Activated T-helper 1 cell treated with anti-CD3 and anti-CD28 coated beads, Interleukin-12 subunit alpha, Interleukin-12 subunit beta, Interleukin-2, Interleukin-4 antibody, amounts not matched to agents 30 ng/mL and 10 ng/mL and 1 ng/mL, durations not matched to agents 14 hours and 24 hours and 36 hours (primary cell): ENCODE data around the gene RADX. TPM values are rescaled to one million over a fixed set of nuclear protein-coding genes. Genes with fewer than 3 reads are reported as not detected.

ENCODE experiments used
- DNase-seq: peaks from one replicate; pipeline ENCODE4 v3.0.0; 2021; ENCODE audit warnings: low spot score
- H3K27ac Mint-ChIP-seq: one replicate; pipeline ENCODE4 v1.8.0; 2021; ENCODE audit warnings: mild to moderate bottlenecking, mixed read lengths
- H3K27me3 Mint-ChIP-seq: one replicate; pipeline ENCODE4 v1.8.0; 2022; ENCODE audit warnings: mild to moderate bottlenecking, moderate library complexity, mixed read lengths; ENCODE audit not compliant: insufficient read depth
- H3K36me3 Mint-ChIP-seq: one replicate; pipeline ENCODE4 v1.8.0; 2021; ENCODE audit warnings: low read depth, mixed read lengths
- H3K4me1 Mint-ChIP-seq: one replicate; pipeline ENCODE4 v1.8.0; 2021; ENCODE audit warnings: low read depth, mixed read lengths
- H3K4me3 Mint-ChIP-seq: one replicate; pipeline ENCODE4 v1.8.0; 2021; ENCODE audit warnings: mild to moderate bottlenecking, moderate library complexity, mixed read lengths
- H3K9me3 Mint-ChIP-seq: one replicate; pipeline ENCODE4 v1.8.0; 2021; ENCODE audit warnings: mixed read lengths
- intact Hi-C: fragments of 100-400 bp; cut with micrococcal nuclease; formaldehyde crosslinking; loops from one replicate; pipeline ENCODE4 v1.15.1; 2024
- total RNA-seq: library from RNA; stranded (reverse); gene quantifications from 2 replicates; pipeline ENCODE4 v1.2.3, GENCODE V29; 2022

RADX gene
- total RNA-seq, 1 donor from 2014 or later: 6.3 TPM

GRCh38 chrX:106702636-106703035 is 90.9 kb downstream of the RADX start:
- intact Hi-C loops: no loop called here
- Mint-ChIP-seq H3K4me3 (no peak overlapping the region), H3K9me3 (no peaks in the 10 kb centered on the region), H3K27ac (no peak overlapping the region), H3K36me3 (no peaks in the 10 kb centered on the region), H3K4me1 (no peaks in the 10 kb centered on the region), H3K27me3 (peaks cover 4% of the 10 kb centered on the region)
- DNase-seq: no peak

GRCh38 chrX:106706466-106706865 is 94.7 kb downstream of the RADX start:
- Mint-ChIP-seq H3K36me3 (no peaks in the 10 kb centered on the region), H3K9me3 (no peaks in the 10 kb centered on the region), H3K27me3 (peaks cover 4% of the 10 kb centered on the region), H3K4me3 (no peak overlapping the region), H3K4me1 (no peaks in the 10 kb centered on the region), H3K27ac (no peak overlapping the region)
- DNase-seq: no peak
- intact Hi-C loops: no loop called here

DNA sequence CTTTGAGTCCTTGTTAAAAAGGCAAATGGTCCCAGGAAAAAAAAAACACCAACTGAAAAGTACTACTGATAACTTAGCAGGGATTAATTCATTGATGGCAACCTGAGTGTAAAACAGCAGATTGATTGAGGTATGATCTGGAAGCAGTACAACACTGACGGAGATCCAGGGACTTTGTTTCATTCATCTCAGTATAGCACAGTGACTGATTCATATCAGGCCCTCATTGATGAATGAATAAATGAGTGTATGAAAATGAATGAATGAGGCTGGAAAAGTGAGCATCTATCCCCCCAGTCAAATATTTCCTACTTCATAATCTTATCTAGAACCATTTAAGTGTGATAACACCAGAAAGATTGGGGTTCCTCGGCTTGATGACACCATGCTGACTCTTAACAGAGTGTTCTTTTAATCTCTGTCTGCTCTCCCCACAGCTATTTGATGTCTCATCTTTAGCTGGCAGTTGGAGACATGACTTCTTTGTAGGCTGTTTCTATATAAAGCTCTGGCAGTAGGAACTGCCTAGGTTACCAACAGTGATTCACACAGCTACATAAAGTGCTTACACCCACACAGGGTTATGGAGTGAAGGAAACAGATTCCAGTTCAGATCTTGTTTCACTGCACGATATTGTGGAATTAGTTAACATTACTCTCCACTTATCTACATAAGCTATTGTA is 96.1 kb downstream of the RADX start:
- Mint-ChIP-seq H3K36me3 (no peaks in the 10 kb centered on the region), H3K27me3 (no peaks in the 10 kb centered on the region), H3K4me3 (no peak overlapping the region), H3K27ac (no peak overlapping the region), H3K9me3 (no peaks in the 10 kb centered on the region), H3K4me1 (no peaks in the 10 kb centered on the region)
- DNase-seq: no peak
- intact Hi-C loops: no loop called here

DNA sequence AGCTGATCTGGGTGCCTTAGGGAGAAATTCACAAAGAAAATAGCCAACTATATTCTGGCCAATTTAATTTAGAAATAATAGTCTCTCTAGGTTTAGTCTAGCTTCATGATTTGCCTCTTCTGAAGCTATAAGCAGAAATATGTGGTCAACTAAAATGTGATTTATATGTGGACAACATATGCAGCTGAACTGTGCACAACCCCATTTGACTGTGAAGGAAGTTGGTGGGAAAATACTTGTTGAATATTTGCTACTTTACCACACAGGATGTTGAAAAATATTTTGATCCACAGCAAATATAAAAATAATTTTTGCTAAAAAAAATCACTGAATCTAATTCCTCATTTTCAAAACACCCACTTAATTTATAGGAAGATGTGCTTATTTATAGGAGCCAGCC is 99.0 kb downstream of the RADX start:
- Mint-ChIP-seq H3K4me1 (no peaks in the 10 kb centered on the region), H3K27ac (no peak overlapping the region), H3K27me3 (no peaks in the 10 kb centered on the region), H3K36me3 (no peaks in the 10 kb centered on the region), H3K4me3 (no peak overlapping the region), H3K9me3 (no peaks in the 10 kb centered on the region)
- intact Hi-C loops: no loop called here
- no peak for DNase-seq

DNA sequence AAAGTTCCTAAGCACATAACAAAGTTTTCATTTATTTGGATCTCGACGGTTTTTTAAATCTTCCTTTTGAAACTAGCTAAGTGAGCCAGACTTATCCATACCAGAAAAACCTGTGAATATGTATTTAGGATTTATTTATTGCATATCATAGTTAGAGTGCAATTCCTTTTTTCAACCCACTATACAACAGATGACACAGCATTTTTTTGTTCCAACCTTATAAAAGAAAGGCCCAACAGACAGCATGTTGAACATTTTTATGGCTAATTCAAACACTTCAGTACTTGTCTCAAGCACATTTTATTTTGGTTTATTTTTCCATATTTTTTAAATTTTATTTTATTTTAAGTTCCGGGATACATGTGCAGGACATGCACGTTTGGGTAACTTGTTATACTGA is 99.6 kb downstream of the RADX start:
- Mint-ChIP-seq H3K27me3 (no peaks in the 10 kb centered on the region), H3K9me3 (no peaks in the 10 kb centered on the region), H3K4me3 (no peak overlapping the region), H3K27ac (no peak overlapping the region), H3K4me1 (no peaks in the 10 kb centered on the region), H3K36me3 (no peaks in the 10 kb centered on the region)
- intact Hi-C loops: no loop called here
- DNase-seq: no peak

DNA sequence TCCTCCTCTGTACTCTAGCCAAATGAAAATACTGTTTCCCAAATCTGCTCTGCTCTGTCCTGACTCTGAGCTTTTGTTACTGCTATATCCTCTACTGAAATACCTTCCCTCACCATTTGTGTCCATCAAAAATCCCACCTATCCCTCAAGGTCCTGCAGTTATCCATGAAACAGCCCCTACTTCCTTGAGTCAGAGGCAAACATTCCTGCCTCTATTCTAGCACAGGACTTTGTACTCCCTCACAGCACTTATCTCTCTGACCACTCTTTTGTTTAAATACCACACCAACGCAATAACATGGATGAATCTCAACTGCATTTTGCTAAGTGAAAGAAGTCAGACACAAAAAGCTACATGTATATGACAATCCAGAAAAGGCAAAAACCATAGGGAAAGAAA is 104.2 kb downstream of the RADX start:
- no peak for DNase-seq
- Mint-ChIP-seq H3K4me1 (no peaks in the 10 kb centered on the region), H3K4me3 (no peak overlapping the region), H3K27me3 (no peaks in the 10 kb centered on the region), H3K27ac (no peak overlapping the region), H3K9me3 (no peaks in the 10 kb centered on the region), H3K36me3 (no peaks in the 10 kb centered on the region)
- intact Hi-C loops: no loop called here

GRCh38 chrX:106716463-106716862 is 104.7 kb downstream of the RADX start:
- no peaks in the 10 kb centered on the region for H3K36me3 Mint-ChIP-seq
- intact Hi-C loops: no loop called here
- no peak overlapping the region for H3K4me3 Mint-ChIP-seq
- no peaks in the 10 kb centered on the region for H3K9me3 Mint-ChIP-seq
- no peaks in the 10 kb centered on the region for H3K27me3 Mint-ChIP-seq
- no peak overlapping the region for H3K27ac Mint-ChIP-seq
- H3K4me1 Mint-ChIP-seq: no peaks in the 10 kb centered on the region
- DNase-seq: no peak

GRCh38 chrX:106718709-106719108 is 106.9 kb downstream of the RADX start:
- Mint-ChIP-seq H3K4me1 (no peaks in the 10 kb centered on the region), H3K9me3 (no peaks in the 10 kb centered on the region), H3K36me3 (no peaks in the 10 kb centered on the region), H3K27me3 (no peaks in the 10 kb centered on the region), H3K4me3 (no peak overlapping the region), H3K27ac (no peak overlapping the region)
- intact Hi-C loops: no loop called here
- no peak for DNase-seq

GRCh38 chrX:106725931-106726330 is 114.2 kb downstream of the RADX start:
- intact Hi-C loops: loop anchor here (5.0 kb wide), 1 partner anchor 76 kb away; the partner anchor contains the start of gene TBC1D8B
- no peaks in the 10 kb centered on the region for H3K36me3 Mint-ChIP-seq
- DNase-seq: no peak
- peaks cover 9% of the 10 kb centered on the region for H3K4me1 Mint-ChIP-seq
- H3K27me3 Mint-ChIP-seq: peaks cover 19% of the 10 kb centered on the region
- H3K27ac Mint-ChIP-seq: no peak overlapping the region
- peak overlapping the region; percentile 60 for H3K4me3 Mint-ChIP-seq
- H3K9me3 Mint-ChIP-seq: no peaks in the 10 kb centered on the region

GRCh38 chrX:106726485-106727437 is 115.0 kb downstream of the RADX start, which contains the start of gene RNF128:
TSS of gene RNF128 (plus strand) at chrX:106726701. CDS start at chrX:106726914, 213 bp downstream.
- DNase-seq: no peak
- Mint-ChIP-seq H3K36me3 (no peaks in the 10 kb centered on the region), H3K27me3 (peaks cover 19% of the 10 kb centered on the region), H3K9me3 (no peaks in the 10 kb centered on the region), H3K4me1 (peaks cover 9% of the 10 kb centered on the region), H3K4me3 (peak within 1 kb of the TSS; percentile 60), H3K27ac (no peak within 1 kb of the TSS)
- intact Hi-C loops: loop anchor here (5.0 kb wide), 1 partner anchor 76 kb away; the partner anchor contains the start of gene TBC1D8B

DNA sequence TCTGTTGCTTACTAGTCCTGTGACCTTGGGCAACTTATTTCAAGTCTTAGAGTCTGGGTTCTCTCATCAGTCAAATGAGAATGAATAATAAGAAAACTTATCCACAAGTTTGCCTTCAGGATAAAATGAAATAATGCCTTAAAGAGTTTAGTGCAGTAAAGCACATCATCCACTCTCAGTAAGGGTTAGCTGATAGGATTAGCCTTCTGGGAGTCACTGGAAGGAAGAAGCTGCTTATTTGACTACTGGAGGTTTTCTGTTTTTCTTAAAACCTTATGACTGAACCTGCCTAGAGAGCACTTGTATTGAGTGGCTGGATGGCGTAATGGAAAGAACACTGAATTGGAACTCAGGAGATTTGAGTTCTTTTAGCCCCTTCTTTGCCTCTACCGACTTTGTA is 116.6 kb downstream of the RADX start:
- intact Hi-C loops: loop anchor here (5.0 kb wide), 1 partner anchor 74 kb away; the partner anchor contains the start of gene TBC1D8B
- no peaks in the 10 kb centered on the region for H3K9me3 Mint-ChIP-seq
- DNase-seq: no peak
- no peaks in the 10 kb centered on the region for H3K36me3 Mint-ChIP-seq
- H3K27ac Mint-ChIP-seq: no peak overlapping the region
- peaks cover 9% of the 10 kb centered on the region for H3K4me1 Mint-ChIP-seq
- peaks cover 19% of the 10 kb centered on the region for H3K27me3 Mint-ChIP-seq
- no peak overlapping the region for H3K4me3 Mint-ChIP-seq
